GM19240 (cell line): ENCODE data around the gene SEC14L3.
"Not testable (repeated sequence)": the region's sequence is repeated elsewhere in the genome, so short reads cannot be mapped to it uniquely, and the experiment has no call there.

Experiments
- DNase-seq: peaks from one replicate; pipeline ENCODE4 v3.0.0; 2011; ENCODE audit warnings: low spot score; ENCODE audit not compliant: insufficient read length

Gene SEC14L3

GRCh38 chr22:30486118-30486517 lies 14.3 kb upstream of the SEC14L3 start:
- no peak for DNase-seq

GRCh38 chr22:30485362-30485988 lies 13.7 kb upstream of the SEC14L3 start:
- peak; percentile 96 for DNase-seq

- DNase-seq: no peak
These were observed 11.4 kb upstream of the SEC14L3 start for GRCh38 chr22:30483169-30483568.

DNA sequence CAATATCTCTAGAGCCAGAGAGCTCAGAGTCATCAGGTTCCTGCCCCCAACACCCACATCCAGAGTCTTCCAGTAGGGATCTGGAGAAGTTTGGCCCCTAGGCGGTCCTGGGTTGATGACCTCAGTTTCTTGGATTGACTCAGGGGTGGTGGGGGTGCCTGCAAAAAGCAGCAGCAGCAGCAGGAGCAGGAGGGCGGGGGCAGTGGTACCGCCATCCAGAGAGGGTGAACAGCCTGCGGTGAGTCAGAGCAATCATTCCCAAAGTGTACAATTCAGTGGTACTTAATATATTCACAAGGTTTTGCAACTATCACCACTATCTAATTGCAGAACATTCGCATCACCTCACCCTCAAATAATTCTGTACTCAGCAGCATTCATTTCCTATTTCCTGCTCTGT lies 9.9 kb upstream of the SEC14L3 start:
- DNase-seq: no peak

DNA sequence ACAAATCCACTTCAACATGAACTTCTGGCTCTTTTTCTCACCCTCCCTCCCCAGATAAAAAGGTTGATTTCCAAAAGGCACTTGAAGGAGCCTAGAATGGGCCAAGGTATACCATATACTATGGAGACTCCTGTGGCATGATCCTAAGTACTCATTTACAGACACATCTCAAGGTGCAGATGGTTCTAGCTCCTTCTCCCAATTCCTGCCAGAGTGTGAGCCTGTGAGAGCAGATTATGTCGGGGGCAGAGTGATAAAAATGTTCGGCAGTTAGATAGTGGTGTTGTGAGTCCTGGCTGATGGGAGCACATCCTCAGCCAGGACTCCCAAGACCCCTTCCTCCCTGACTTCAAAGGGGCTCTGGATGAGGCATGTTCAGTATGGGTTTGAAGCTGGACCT lies 8.2 kb upstream of the SEC14L3 start:
- DNase-seq: no peak

DNA sequence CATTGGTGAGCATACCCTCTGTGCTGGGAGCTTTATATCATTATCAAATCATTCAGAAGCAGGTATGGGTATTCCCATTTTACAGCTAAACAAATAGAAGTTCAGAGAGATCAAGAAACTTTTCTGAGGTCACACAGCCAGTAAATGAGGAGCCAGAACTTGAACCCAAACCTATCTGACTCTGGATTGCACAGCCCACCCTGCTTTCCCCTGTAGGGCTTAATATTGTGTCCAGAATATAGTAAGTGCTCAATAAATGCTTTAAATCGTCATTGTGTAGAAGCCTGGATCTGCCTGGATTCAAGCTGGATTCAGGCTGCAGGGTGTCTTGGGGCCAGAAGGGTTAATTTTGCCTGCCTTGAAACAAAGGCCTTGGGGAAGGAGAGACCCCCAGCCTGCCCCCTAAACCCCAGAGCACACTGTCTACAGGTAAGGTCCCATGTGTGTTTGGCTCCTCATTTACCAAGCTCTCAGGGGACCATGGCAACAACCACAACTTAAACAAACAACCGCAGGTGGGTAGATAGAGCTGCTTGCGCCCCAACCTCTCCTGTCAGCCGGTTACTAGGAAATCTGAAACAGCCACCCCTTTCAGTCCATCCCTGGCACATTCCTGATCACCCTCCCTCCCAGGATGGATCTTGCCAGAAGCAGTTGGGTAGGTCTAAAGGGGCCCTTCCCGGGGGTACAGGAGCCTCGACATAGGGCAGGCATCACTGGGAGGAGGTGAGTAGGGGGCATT lies 3.0 kb upstream of the SEC14L3 start:
- DNase-seq: no peak

- no peak for DNase-seq
These were observed 2.3 kb upstream of the SEC14L3 start for GRCh38 chr22:30474121-30474520.

DNA sequence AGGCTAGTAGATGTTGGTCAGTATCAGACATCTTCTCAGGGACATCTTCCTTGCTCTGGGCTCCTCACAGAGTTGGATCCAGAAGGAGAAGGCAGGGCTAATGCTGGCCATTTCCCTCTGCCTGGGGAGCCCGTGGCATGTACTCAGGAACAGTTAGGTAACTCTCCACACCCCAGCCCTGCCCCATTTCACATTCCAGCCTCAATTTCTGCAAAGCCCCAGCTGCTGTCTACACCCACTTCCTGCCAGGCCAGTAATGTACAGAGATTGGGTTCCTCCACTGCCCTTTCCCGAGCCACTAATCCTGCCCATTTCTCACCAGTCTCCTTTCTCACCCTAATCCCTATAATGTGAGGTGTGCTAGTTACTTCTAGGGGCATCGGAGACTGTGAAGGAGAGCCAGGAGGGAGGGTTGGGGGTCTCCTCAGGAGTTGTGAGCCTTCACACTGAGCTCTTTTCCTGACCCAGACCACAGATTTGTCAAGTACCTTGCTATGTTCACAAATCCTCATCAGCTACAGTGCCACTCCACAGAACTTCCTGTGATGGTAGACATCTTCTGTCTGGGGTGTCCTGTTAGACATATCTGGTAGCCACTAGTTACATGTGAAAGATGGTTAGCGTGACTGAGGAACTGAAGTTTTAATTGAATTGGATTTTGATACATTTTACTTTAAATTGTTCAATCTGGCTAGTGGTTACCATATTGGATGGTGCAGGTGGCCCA lies 1.3 kb upstream of the SEC14L3 start:
- DNase-seq: no peak

DNA sequence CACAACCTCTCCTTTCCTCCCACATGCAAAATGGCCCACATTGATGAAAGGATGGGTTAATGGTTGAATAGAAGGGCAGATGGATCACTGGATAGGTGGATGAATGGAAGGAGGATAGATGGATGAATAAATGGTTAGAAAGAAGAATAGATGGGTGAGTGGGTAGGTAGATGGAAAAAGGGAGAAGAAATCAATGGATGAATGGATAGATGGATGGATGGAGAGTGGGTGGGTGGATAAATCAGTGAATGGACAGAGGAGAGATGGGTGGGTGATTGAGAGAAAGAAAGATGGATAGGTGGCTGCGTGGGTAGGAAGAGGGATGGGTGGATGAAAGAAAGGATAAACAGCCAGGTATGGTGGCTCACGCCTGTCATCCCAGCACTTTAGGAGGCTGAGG lies 1.2 kb downstream of the SEC14L3 start:
- no peak for DNase-seq

- no peak for DNase-seq
These were observed 2.7 kb downstream of the SEC14L3 start for GRCh38 chr22:30469165-30469564.

DNA sequence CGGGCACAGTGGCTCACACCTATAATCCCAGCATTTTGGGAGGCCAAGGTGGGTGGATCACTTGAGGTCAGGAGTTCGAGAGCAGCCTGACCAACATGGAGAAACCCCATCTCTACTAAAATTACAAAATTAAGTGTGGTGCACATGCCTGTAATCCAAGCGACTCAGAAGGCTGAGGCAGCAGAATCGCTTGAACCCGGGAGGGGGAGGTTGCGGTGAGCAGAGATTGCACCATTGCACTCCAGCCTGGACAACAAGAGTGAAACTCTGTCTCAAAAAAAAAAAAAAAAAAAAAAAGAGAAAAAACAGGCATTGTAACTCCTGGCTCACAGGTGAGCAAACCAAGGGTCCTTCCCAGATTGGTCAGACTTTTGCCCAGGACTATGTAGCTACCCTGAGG lies 11.3 kb downstream of the SEC14L3 start:
- DNase-seq: not testable (repeated sequence)

DNA sequence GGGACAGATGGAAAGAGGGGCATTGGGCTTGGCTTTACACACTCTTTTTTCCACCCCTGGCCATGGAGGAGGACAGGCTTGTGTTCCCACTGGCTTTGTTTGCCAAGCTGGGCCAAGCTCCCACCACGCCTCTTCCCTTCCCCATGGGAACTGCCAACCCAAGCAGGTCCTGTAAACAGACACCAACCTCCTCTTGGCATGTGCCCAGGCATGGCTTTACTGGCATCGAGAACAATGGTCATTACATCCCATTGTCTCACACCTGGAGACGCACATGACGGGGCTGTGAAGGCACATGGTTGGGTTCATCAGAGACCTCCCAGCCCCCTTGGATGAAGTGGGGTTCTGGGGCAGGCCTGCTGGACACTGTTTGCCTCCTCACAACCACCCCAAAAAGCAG lies 11.7 kb downstream of the SEC14L3 start:
- DNase-seq: no peak

DNA sequence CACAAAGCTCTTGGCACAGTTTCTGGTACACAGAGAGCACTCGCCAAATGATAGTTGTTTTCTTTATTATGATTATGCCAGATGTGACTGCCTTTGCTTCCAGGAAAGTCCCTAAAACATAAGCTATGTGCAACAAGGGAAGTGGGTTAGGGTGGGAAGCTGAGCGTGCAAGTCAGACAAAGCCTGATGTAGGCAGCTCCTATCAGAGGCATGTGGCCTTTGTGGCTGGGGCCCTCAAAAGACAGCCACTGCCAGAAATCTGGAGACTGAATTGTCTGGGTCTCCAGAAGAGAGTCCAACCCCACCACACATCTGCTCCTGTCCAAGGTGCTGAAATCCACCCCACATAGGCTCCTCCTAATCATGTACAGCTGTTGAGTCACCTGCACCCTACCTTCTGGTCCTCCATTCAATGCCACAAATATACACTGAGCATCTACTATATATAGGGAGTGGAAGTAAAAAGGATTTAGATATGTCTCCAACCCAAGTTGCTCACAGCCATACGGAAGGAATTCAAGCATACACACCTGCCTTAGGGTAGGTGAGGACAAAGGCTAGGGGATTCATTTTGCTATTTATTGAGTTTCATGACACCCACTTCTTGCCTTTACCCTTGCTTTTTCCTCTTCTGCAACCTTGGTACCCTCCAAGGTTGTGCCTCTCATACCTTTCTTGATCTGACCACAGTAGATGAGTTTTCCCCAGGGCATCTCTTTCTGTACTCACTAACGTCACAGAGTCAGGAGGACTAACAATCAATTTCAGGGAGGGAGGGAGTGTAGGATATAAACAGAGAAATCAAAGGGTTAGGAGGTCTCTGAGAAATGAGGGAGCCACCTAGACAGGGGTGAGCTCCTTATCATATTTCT lies 12.4 kb downstream of the SEC14L3 start:
- DNase-seq: no peak

GRCh38 chr22:30457981-30458380 lies 13.8 kb downstream of the SEC14L3 start:
- DNase-seq: no peak

DNA sequence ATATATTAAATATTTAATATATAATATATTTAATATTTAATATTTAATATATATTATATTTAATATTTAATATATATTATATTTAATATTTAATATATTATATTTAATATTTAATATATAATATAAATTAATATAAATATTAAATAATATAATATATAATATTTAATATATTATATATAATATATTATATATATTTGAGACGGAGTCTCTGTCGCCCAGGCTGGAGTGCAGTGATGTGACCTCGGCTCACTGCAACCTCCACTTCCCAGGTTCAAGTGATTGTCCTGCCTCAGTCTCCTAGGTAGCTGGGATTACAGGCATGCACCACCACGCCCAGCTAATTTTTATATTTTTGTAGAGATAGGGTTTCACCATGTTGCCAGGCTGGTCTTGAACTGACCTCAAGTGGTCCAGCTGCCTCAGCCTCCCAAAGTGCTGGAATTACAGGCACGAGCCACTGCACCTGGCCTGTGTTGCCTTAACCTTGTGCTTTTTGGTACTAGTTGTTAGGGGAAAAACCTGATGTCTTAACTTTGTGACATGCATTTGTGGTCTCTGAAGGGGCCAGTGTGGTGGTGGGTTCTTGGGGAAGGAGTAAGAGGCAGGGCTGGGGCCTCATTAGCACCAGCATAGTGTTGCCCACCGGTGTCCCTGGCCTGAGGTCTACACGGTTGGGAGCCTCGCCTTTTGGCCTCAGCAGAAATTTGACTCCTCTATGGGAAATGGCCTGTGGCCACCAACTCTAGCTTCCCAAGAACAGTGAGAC lies 16.6 kb downstream of the SEC14L3 start:
- no peak for DNase-seq

- DNase-seq: no peak
These were observed 17.9 kb downstream of the SEC14L3 start for GRCh38 chr22:30453731-30454510.

- no peak for DNase-seq
These were observed 19.0 kb downstream of the SEC14L3 start for GRCh38 chr22:30452861-30453260.

DNA sequence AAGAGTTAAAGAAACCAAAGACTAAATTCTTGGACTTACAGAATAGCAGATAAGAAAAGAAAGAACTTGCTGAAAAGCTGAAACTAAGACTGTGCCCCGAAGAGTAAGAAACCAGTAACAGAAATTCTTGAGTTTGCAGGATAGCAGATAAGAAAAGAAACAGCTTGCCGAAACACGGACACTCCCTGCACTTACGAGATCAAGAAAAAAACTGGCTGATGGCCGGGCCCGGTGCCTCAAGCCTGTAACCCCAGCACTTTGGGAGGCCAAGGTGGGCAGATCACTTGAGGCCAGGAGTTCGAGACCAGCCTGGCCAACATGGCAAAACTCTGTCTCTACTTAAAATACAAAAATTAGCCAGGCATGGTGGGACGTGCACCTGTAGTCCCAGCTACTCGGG lies 20.3 kb downstream of the SEC14L3 start:
- DNase-seq: not testable (repeated sequence)

GRCh38 chr22:30447656-30448055 lies 24.2 kb downstream of the SEC14L3 start:
- DNase-seq: no peak
